GM21360 (cell line): ENCODE data around the gene PRKAR1A.
"Not testable (repeated sequence)": the region's sequence is repeated elsewhere in the genome, so short reads cannot be mapped to it uniquely, and the experiment has no call there.

ENCODE experiments used
- ATAC-seq: cut with Tn5 transposase; IDR thresholded peaks from one replicate; pipeline ENCODE4 v1.9.1; 2021; ENCODE audit warnings: mild to moderate bottlenecking, moderate library complexity; ENCODE audit not compliant: unreplicated experiment

PRKAR1A gene

DNA sequence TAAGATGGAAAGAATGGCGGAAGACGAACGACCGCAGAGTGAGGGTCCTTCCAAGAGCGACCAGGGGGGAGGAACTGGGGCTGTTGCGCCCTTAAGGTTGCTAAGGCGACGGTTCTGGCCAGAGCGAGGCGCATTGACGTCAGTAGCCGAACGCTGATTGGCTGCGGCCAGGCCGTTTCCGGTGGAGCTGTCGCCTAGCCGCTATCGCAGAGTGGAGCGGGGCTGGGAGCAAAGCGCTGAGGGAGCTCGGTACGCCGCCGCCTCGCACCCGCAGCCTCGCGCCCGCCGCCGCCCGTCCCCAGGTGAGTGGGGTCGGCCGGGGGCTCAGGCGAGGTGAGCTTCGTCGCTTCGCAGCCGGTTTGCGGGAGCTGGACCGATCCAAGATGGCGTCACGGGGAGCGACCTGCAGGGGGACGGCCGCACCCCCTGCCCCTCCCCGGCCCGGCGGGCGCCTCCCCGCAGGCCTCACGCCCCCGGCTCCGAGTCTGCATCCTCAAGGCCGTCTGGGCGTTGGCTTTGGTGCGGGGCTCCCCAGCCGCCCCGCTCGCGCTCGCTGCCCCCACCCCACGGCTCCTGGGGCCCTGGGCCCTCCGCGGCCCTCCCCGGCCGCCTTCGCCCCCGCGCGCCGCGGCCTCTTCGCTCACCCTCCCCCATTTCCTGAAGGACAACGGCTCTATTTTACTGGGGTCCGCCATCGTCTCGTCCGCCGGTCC is at the start of gene PRKAR1A:
Gene PRKAR1A (plus strand): TSS at position 184 of the 713 bp plus-strand sequence. CDS start 2,970 bp downstream, outside the sequence.
- peak; percentile 89 for ATAC-seq

GRCh38 chr17:68463211-68464019 is 48.8 kb upstream of the PRKAR1A start:
- no peak for ATAC-seq

DNA sequence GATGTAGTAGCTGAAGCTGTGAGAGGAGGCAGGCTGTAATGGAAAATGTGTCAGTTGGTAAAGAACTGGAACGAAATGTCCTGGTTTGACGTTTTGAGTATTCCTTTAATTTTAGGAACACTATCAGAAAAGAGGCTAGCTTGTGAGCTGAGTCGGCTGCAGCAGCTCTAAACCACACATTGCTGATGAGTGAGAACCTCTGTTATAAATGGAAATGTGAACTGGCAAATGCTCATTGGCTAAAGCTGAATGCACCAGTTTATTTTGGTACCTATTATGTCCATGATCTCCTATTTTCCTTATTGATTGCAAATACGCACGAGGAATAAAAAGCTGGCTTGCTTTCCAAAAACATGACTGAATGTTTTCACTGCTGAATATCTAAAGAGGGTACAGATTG is 43.9 kb upstream of the PRKAR1A start:
- ATAC-seq, result no peak

DNA sequence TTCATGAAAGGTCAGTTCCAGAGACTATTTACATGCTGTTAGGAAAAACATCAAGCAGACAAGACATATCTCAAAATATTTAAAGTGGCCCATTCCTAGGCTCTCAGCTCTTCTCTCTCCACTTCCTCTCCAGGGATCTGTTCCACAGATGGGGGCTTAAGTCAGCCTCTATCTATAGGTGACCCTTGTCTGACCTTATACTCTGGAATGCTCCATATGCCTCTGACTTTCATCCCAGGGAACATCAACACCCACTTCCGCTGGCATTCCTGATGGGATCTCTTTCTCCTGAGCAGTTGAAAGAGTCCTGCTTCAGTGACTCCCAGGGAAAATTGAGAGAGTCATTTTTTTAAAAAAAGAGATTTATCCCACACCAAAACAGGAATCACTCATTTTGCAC is 43.4 kb upstream of the PRKAR1A start:
- ATAC-seq, result no peak

- no peak for ATAC-seq
Observed at GRCh38 chr17:68470961-68471360, 41.3 kb upstream of the PRKAR1A start.

- ATAC-seq, result no peak
Observed at GRCh38 chr17:68480885-68481284, 31.3 kb upstream of the PRKAR1A start.

DNA sequence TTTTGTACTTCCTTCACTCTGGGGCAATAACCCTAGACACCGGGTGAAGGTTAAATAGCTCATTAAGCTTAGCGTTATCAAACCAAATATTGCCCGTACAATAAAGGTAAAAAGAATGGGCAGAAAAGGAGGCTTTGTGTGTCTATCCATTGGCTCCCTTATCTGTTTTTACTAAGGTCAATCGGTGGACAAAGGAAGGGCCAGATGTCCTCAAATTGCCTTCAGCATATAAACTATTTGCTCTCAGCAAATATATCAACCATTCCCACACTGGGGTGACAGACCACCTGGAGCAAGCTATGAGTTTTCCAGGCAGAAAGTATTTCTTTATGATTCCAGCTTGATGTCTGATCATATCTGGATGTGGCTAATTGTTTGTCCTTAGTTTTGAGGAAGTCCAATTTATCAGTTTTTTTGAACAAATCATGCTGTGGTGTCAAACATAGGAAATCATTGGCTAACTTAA is 29.6 kb upstream of the PRKAR1A start:
- no peak for ATAC-seq

DNA sequence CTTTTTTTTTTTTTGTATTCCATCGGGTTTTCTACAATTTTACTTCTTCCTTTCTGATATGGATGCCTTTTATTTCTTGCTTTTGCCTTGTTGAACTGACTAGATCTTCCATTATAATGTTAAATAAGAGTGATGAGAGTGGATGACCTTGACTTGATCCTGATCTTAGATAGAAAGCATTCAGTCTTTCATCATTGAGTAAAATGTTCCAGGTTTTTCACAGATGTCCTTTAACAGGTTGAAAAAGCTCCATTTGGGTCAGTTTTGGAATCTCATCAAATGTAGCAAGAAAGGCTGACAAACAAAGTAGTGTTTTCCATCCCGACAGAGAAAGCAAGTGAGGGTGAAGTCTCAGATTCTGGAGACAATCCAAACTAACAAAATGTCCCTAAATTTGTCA is 27.8 kb upstream of the PRKAR1A start:
- no peak for ATAC-seq

DNA sequence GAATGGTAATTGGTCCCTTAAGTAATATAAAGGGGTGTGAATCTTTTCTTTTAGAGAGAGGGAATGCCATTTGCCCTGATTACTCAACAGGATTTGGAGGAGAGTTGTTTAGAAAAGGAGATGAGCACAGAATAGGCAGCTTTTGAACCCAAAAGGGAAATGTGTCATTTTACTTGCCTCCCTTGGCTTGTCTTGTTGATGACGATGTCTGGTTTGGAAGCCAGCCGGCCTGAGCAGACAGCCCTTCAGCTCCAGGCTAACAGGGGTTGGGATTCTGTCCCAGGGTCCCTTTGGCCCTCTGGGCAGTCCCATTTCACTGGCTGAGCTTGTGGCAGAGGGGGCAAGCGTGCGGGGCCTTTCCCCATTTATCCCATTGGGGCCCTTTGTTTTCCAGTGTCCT is 22.3 kb upstream of the PRKAR1A start:
- no peak for ATAC-seq

DNA sequence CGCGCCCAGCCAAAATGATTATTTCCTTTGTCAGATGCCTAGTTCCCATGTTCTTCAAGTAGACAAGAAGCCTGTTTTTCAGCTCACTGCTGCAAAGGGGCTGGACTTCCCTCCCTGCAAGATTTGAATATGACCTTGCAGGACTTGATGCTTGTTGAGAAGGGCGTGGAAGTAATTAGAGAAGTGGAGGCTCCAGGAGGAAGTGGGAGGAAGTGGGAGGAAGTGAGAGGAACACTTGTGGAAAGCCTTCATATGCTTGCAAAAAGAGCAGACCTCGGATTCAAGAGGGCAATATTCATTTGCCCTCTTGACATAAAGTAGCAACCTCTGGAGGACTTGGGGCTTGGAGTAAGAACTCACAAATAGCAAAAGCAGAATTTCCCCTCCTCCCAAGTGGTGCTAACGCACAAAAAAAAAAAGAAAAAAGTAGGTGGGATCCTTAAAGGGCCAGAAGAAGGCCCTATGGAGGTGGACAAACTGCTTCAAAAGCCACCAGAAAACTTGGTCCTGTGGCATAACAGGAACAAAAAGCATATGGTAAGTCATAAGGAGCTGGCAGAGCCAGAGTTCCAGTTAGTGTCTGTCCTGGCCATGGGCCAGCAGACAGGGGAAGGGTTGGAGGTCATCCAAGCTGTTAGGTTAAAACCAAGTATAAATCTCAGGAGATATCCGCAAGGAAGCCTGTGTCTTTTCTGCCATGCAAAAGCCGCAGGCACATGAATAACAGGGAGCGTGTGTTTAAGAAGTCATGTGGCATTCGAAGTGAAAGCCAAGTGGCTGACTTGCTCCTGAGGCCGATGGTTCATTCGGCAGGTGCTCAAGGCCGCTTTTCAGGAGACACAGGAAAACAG is 20.6 kb upstream of the PRKAR1A start:
- no peak for ATAC-seq

DNA sequence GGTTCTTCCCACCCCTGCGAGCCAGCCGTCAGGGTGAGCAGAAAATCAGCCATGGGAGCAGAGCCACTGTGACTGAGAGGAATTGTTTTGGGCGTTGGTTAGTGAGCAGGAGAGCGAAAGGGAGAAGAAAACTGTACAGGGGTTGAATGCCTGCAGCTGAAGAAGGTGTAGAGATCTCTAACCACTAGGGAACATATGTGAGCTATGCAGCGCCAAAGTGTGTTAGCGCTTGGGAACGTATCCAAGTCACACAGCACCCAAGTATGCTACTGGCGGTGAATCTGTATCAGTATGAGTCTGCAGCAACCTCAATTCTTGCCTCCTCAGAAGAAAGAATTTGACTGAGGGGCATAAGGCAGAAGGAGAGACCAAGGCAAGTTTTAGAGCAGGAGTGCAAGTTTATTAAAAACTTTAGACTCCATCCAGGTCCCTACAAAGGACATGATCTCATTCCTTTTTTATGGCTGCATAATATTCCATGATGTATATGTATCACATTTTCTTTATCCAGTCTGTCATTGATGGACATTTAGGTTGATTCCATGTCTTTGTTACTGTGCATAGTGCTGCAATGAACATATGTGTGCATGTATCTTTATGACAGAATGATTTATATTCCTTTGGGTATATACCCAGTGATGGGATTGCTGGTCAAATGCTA is 19.7 kb upstream of the PRKAR1A start:
- not testable (repeated sequence) for ATAC-seq

DNA sequence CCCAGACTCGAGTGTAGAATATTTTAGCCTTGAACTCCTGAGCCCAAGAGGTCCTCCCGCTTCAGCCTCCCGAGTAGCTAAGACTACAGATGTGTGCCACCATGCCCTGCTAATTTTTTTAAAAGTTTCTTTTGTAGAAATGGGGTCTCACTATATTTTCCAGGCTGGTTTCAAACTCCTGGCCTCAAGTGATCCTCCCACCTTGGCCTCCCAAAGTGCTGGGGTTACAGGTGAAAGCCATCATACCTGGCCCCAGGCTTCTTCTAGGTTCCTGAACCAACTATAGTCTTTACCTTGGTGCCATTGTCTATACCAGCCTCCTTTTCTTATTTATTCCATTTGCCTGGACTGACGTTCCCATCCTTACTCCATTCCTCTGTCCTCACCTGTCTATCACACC is 17.1 kb upstream of the PRKAR1A start:
- no peak for ATAC-seq

GRCh38 chr17:68497885-68498319 is 14.3 kb upstream of the PRKAR1A start:
- peak; percentile 86 for ATAC-seq

- peak; percentile 29 for ATAC-seq
Observed at GRCh38 chr17:68498479-68499326, 13.5 kb upstream of the PRKAR1A start.

DNA sequence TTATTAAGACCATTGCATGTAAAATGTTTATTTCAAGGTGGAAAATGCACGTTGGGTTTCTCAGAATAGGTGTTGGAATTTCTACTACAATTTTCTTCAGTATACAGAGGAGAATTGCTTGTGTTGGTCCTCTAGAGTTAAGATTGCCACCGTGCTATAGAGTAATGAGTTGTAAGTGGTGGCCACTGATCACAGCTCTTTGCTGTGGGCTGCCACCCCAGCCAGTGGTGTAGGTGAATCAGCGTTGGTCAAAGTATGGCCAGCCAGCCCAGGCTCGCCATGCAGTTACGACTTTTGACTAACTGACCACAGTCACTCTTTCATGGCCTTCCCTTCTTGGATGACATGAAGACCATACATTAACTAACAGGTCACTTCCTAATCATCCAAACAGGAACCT is 12.6 kb upstream of the PRKAR1A start:
- no peak for ATAC-seq

GRCh38 chr17:68501074-68501473 is 11.2 kb upstream of the PRKAR1A start:
- no peak for ATAC-seq

DNA sequence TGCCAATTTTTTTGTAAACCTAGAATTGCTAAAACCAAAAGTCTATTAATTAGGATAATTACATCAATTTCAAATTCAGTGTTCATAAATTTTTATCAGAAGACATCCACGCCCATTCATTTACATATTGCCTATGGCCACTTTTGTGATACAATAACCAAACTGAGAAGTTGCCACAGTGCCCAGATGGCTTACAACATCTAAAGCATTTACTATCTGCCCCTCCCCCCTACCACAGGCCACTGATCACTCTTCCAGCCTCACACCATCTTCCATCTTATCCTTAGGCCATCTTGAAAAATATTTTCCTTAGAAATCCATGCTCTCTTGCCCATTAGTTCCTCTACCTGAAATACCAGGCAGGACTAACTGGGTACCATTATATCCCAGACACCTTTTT is 6.3 kb upstream of the PRKAR1A start:
- ATAC-seq, result no peak

- ATAC-seq, result no peak
Observed at GRCh38 chr17:68507576-68507975, 4.7 kb upstream of the PRKAR1A start.

DNA sequence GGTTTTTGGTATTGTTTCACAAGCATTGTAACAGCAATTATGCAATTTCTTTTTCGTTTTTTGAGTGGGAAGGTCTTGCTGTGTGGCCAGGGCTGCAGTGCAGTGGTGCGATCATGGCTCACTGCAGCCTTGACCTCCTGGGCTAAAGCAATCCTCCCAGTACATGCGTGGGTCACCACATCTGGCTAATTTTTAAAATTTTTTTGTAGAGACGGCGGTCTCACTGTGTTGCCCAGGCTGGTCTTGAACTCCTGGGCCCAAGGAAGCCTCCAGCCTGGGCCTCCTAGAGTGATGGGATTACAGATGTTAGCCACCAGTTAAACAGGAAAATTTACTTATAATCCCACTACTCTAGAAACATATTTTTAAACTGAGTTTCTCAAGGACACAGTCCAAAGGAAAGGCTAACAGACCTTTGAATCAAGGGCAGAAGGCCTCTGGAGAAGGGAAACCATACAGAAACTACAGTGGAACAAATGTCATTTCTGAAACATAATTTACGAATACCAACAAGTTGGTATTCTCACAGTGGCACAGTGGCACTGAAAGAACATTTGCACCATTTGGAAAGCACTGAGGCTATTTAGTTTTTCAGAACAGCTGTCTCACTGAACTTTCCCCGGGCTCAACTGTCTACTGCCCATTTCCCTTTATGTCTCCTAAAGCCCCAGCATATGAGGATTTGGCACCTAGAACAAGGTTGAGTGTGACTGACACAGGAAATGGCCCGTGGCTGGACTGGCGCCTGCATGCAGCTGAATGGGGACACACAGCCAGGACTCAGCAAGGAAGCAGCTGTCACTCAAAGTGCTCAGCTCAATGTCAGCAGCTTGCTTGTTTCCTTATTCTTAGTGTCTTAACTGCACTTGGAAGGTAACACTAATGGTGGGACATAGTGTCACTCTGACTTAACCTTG is 2.8 kb upstream of the PRKAR1A start:
- no peak for ATAC-seq
